Activated naive CD4-positive, alpha-beta T cell (primary cell): ENCODE results near the gene KRTAP5-9.
"Not testable (repeated sequence)": the region's sequence is repeated elsewhere in the genome, so short reads cannot be mapped to it uniquely, and the experiment has no call there.

Experiments
- DNase-seq, 4 experiments: peaks; one replicate each; lab custom pipeline; 2025; lab: John Stamatoyannopoulos, UW

The KRTAP5-9 gene, protein sequence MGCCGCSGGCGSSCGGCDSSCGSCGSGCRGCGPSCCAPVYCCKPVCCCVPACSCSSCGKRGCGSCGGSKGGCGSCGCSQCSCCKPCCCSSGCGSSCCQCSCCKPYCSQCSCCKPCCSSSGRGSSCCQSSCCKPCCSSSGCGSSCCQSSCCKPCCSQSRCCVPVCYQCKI

DNA sequence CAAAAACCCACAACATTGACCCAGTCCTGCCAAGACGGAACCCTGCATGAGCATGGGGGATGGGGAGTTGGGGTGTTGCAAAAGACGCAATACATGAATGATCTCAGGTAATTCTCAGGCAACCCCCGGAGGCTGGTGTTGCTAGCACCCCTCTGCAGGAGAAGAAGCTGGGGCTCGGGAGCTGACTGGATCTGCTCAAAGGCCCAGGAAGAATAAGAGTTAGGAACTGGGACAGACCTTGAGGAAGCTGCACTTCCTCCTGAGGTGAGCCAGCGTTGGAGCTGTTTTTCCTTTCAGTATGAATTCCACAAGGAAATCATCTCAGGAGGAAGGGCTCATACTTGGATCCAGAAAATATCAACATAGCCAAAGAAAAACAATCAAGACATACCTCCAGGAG is at the start of gene KRTAP5-9:
Gene KRTAP5-9, plus strand, starts transcription at position 301 of the 400 bp plus-strand sequence. CDS start 238 bp downstream, outside the sequence.
- no peak for DNase-seq

DNA sequence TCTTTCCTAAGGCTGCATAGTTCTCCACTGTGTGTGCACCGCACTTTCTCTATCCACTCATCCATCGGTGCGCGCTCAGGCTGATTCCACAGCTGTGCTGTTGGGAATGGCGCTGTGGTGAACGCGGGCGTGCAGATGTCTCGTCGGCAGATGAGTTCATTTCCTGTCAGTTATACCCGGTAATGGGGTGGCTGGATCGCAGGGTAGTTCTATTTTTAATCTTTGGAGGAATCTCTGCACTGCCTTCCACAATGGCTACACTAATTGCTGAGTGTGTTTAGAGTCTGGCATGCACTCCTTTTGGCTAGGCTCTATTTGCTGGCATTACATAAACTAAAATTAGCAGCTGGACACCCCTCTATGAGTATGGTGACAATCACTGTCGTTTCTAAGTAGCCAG is 49.1 kb upstream of the KRTAP5-9 start:
- no peak for DNase-seq

DNA sequence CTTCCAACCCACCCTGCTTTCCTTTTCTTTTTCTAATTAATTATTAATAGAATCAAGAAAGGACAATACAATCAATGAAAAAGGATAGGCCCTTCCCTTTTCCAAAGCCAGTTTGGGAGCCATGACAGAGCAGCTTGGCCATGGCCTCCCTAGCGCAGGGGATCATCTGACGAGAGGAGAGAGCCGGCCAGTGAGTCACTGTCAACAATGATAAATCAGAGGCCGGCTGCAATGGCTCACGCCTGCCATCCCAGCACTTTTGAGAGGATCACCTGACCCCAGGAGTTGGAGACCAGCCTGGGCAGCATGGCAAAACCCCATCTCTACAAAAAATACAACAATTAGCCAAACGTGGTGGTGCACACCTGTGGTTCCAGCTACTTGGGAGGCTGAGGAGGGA is 48.7 kb upstream of the KRTAP5-9 start:
- no peak for DNase-seq

DNA sequence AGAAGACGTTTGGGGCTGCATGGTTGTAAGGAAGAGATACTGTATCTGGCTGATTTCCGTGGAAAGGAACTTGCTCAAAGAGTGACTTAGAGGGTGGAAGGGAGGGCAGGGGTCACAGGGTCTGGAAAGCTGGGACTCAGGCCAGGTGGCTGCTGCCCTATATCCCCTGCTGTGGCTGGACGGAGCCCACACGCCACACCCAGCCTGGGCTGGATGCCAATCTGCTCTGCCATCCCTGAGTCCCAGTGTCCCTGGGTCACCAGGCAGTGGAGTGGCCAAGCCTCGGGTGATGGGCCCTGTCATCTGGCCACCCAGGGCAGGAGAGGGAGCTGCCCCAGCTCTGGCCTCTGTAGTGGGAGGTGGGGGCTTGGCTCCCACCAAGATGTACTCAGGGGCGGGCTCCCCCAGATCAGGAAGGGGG is 47.6 kb upstream of the KRTAP5-9 start:
- no peak for DNase-seq

DNA sequence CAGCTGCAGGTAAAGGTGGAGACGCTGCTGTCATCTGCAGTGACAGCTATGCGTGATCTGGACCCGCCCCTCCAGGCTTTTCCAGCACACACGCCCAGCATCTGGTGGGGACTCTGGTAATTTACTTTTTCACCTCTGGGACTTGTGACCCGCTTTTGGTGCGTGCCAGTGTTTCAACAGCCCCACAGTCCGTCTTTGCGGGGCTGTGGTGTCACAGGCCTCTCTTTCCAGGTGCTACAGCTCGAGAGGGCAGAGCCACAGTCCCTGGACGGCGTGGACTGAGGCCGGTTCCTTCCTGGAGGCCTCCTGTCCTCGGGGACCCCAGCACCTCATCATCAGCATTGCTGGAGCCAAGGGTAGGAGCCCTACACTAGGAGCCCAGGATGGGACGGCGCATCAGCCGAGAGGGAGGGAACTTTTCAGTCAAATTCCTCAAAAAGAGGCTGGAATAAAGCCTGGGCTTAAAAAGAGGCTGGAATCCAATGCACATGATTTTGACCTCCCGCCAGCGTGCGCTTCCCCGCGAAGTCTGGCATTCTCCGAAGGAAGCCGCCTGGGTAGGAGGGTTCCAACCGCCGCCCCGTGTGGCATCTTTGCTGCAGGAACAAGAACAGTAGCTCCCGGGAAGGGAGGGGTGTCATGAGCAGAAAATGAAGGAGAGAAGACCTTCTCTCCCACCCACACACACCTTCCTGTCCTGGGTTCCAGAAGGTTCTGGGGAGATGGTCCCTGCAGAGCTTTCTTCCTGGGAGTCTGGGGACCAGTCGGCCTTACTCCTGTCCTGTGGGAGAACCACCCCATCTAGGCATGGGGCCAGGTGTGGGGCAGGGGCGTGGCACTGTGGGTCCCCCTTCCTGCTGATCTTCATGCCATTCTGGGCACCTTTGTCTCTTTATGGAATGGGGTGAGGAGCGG is 46.9 kb upstream of the KRTAP5-9 start:
- DNase-seq, result no peak

DNA sequence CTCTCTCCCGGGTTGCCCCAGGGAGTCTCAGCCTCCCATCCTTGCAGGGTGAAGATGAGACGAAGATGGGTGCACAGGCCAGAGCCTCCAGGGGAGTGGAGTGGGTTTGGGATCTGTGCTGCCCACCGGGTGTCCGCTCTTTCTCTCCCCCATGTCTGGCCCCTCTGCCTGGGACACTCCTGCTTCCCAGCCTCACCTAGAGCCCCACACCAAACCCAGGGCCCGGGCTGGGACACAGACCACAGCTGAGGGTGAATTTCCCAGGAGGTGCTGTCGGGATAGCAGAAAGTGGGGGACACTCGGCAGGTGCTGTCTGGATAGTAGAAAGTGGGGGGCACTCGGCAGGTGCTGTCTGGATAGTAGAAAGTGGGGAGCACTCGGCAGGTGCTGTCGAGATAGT is 46.2 kb upstream of the KRTAP5-9 start:
- no peak for DNase-seq

DNA sequence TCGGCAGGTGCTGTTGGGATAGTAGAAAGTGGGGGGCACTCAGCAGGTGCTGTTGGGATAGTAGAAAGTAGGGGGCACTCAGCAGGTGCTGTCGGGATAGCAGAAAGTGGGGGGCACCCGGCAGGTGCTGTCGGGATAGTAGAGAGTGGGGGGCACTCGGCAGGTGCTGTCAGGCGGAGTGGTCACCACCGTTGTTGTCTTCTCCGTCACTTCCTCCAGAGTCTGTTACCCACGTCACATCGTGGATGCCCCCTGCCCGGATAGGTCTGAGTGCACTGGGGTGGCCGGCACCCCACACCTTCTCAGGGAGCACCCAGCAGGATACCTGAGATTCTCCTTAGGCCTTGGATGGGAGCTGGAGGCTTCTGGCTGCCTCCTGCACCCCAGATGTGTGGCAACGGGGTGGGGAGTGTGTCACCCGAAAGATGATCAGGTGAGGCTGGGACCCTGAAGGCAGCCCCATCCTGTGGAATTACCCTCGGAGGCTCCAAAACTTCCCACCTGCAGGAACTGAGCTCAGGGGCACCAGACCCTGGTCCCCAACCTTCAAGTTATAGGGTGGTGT is 45.3 kb upstream of the KRTAP5-9 start:
- DNase-seq, result no peak

DNA sequence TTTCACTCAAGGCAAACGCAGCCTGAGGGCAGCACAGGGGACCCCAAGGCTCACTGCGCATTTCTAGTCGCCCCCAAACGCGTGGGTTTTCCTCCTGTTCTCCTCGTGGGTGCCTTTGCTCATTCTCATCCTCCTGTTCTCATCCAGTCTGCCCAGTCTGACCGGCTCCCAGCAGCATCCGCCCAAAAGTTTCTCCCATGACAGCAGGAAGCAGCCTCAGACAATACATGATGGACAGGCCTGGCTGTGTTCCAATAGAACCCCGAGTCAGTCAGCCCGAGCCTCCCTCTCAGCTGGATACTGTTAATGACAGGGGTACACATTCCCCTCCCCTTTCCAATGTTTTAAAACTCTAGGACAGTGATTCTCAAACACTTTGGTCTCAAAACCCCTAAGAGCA is 43.7 kb upstream of the KRTAP5-9 start:
- DNase-seq, result no peak

DNA sequence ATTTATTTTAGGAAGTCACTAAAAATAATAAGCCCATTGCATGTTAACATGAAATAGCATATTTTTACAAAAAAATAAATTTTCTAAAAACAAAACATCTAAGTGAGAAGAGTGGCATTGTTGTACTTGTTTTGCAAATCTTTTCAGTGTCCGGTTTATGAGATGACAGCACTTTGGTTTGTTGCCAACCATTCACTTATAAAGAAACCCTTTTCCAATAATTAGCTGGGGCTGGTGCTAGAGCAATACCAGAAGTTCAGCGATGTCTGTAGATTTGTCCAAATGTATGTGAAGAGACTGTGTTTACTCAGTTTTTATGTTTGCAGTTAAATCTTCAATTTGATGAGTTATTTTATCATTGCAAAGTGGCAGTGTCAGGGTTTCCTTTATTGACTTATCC is 43.2 kb upstream of the KRTAP5-9 start:
- DNase-seq, result no peak

DNA sequence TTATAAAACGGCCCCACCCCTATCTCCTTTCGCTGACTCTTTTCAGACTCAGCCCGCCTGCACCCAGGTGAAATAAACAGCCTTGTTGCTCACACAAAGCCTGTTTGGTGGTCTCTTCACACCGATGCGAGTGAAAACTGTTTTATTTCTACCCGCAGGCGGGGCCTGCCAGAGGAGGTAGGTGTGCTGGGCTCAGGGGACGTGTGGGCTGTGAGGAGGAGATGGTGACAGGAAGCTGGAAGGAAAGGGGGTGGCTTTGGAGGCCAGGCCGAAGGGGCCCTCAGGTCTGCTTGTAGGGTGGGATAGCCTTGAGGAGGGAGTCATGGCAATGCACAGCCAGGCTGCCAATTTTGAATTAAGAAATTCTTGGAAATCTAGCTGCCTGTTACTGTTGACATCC is 42.4 kb upstream of the KRTAP5-9 start:
- DNase-seq, result no peak

DNA sequence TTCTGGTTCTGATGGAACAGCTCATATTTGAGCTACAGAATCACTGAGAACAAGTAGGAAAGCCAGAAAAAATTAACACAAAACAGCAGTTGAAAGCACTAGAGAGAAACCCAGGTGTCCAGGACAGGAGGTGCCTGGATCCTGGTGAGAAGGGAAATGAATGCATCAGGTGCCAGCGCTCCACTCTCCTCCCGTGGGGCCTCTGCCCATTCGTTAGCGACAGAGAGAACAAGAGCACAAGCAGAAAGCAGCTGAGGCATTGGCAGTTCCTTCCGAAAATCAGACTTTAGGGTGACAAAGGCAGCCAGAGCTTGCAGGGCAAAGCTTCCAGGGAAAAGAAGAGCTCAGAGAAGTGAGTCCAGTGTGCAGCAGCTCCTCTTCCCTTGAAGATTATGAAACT is 41.1 kb upstream of the KRTAP5-9 start:
- DNase-seq, result no peak

DNA sequence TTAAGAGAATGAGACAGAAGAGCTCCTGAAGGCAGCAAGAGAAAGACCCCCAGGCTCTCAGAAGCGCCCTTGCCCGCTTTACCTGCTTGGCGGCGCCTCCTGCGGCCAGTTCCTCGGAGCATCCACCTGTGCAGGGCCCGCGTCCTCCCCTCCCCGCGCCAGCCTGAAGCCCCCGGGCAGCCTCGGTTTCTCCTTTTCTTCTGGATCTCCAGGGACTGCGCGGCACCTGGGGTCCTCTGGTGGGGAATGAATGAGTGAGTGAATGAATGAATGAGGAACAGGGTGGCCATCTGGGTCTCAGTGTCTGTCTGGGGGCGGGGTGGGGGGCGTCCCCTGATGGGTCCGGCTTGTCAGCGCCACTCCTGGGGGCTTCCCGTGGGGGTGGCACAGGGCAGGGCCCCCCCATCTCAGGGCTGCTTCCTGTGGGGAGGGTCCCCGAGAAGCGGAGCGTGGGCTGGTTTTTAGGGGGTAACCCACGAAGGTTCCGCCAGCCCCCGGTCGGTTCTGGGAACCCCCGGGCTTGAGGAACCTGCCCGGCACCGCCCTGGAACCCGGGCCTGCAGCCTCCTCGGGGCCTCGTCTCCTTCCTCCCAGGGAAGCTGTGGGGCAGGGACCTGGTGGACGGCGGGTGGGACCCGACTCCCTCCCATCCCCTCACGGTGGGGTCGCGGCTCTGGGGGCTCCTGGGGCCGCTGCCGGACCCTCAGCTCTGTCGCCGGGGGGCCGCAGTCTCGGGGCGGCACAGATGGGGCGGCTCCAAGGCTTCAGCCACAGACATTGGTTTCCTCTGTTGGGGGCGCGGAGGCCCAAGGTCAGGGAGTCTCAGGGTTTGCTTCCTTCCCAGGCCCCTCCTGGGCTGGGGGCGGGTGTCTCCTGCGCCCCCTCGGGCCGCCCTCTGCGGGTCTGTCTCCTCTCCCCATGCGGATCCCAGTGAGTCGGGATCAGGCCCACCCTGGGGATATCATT is 29.4 kb upstream of the KRTAP5-9 start:
- DNase-seq, result no peak

DNA sequence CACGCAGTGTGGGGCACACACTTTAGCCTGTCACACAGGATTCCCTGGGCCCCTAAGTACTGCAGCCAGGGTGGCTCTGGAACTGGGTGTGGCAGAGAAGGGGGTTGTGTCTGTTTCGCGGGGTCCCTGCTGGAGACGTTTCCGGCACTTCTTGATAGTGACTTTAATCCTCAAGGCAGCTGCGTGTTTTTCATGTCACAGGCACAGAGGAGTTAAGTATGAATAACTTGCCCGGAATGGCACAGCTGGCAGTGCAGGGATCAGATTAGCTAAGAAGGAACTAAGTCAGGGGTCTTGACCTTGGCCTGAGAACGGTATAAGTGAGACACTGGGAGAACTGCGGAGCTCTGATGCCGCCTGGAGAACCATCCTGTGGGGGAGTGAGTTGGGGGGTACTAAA is 28.7 kb upstream of the KRTAP5-9 start:
- no peak for DNase-seq

DNA sequence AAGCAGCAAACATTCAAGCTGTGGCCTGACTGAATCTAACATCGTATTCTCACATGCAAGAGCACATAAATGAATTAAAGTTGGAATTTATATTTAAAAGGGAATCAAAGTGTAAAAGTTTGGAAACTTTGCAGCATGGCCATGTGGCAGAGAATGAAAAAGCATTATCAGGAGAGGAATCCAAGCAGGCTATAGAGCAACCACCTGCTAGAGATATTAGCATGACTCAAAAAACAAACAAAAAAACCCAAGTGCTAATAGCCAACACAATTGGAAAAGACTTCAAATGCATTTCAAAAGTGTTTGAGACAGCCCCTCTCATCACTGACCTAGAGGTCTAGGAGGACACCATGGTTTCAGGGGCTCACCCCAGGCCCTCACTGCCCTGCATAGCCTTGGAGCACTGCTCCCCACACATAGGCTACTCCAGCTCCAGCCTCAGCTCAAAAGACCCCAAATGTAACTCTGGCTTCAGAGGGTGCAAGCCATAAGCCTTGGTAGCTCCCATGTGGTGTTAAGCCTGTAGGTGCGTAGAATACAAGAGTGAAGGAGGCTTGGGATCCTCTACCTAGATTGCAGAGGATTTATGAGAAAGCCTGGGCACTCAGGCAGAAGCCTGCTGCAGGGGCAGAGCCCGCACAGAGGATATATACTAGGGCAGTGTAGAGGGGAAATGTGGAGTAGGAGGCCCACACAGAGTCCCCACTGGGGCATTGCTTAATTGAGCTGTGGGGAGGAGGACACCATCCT is 22.9 kb upstream of the KRTAP5-9 start:
- DNase-seq, result no peak

DNA sequence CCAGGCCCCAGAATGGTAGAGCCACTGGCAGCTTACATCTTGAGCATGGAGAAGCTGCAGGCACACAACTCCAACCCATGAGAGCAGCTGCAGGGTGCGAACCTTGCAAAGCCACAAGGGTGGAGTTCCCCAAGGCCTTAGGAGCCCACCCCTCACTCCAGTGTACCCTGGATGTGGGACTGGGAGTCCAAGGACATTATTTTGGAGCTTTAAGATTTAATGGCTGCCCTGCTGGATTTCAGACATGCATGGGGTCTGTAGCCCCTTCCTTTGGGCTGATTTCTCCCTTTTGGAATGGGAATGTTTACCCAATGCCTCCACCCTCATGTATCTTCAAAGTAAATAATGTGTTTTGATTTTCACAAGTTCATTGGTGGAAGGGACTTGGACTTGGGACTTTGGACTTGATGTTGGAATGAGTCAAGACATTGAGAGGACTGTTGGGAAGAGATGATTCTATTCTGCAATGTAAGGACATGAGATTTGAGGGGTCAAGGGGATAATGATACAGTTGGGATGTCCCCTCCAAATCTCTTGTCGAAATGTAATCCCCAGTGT is 22.2 kb upstream of the KRTAP5-9 start:
- DNase-seq, result no peak

DNA sequence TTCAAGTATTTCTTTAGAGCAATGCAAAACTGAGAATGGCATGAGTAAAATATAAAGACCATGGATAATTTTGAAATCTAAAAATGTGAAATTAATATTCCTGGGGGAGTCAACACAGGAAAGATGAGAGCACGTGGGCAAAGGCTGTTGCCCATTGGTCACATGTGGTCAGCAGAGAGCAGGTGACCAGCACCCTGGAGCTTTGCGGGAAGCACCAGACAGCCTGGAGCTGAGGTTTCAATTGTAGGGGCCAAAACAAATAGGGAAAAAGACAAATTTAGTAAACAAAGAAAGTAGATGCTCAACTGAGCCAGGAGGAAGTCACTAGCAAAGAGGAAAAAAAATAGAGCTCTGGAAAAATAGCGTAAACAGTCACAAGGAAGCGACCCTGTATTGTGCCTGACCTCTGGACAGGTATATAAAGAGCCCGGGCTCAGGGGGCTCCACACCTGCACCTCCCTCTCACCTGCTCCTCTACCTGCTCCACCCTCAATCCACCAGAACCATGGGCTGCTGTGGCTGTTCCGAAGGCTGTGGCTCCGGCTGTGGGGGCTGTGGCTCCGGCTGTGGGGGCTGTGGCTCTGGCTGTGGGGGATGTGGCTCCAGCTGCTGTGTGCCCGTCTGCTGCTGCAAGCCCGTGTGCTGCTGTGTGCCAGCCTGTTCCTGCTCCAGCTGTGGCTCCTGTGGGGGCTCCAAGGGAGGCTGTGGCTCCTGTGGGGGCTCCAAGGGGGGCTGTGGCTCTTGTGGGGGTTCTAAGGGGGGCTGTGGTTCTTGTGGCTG is 21.2 kb upstream of the KRTAP5-9 start, which contains the start of gene KRTAP5-7:
Gene KRTAP5-7, plus strand, starts transcription at position 472 of the 780 bp plus-strand sequence. Its CDS starts 34 bp downstream, at position 506.
- DNase-seq, result not testable (repeated sequence)

DNA sequence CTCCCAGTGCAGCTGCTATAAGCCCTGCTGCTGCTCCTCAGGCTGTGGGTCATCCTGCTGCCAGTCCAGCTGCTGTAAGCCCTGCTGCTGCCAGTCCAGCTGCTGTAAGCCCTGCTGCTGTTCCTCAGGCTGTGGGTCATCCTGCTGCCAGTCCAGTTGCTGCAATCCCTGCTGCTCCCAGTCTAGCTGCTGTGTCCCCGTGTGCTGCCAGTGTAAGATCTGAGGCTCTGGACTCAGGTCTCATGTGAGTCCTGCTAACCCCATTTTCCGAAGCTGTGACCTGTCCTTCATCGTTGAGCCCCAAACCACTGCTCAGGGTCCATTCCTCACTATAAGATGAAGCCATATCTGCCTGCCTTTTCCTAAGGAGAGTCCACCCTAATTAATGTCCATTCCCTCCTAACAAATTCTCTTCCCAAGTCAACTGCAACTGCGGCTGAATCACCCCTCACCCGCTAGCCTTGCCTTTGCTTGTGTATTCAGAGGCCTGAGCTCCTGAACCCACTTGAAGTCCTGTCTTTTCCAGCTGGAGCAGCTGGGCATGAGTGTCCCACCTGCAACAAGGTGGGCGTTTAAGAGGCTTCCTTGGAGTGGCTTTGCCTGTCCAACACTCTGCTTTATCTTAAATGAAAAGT is 20.5 kb upstream of the KRTAP5-9 start:
- no peak for DNase-seq

DNA sequence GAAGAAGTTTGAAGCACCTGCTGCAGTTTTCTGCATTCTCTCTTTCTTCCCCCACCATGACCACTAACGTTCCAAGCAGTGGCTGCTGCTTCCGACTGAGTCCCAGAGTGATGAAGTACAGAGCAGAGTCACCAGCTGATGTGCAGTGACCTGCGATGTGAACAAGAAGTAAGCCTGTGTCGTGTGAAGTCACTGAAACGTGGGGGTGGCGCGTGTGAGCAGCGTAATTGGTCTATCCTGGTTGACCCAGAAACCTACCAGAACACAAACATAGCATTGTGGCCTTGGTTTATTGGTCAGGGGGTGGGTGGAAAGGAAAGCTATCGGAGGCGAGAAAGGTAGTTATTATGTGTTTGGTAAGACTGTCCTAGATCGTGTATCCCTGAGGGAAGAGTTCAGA is 17.6 kb upstream of the KRTAP5-9 start:
- no peak for DNase-seq

DNA sequence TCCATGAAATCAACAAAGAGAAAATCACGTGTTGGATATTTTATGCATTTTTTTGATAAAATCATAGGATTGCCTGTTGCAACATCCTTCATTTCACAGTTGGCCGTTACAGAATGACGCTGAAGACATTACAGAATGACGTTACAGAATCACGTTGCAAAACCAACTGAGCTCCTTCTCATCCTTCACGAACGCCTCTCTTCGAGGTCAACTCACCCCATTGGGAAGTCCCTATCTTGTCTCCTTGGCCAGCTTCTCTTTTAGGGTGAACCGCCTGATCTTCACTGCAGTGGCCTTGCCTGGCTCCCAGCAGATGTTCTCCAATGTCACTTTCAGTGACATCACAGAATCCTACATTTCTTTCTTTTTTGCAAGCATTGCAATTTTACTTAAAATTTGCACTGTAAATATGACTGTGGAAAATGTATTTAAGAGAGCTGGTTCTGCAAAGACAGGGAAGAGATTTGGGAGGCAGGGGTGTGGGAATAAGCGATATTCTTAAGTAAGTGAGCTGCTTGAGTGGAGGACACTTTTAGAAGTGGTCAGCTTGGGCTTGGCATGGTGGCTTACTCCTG is 16.1 kb upstream of the KRTAP5-9 start:
- no peak for DNase-seq
